Activated naive CD4-positive, alpha-beta T cell treated with anti-CD3 and anti-CD28 coated beads, Interleukin-2, amount 50 U/mL, for 24 hours (primary cell): ENCODE data around the gene SMARCB1.
A peak's percentile ranks its signal among the peaks of the same experiment; 100 is the strongest.

ENCODE experiments used
- H3K27ac Mint-ChIP-seq: one replicate; pipeline ENCODE4 v1.8.0; 2021; ENCODE audit warnings: mild to moderate bottlenecking, mixed read lengths
- H3K27me3 Mint-ChIP-seq: one replicate; pipeline ENCODE4 v1.8.0; 2021; ENCODE audit warnings: mixed read lengths
- H3K36me3 Mint-ChIP-seq: one replicate; pipeline ENCODE4 v1.8.0; 2021; ENCODE audit warnings: mixed read lengths
- H3K4me1 Mint-ChIP-seq: one replicate; pipeline ENCODE4 v1.8.0; 2021; ENCODE audit warnings: mixed read lengths
- H3K4me3 Mint-ChIP-seq: one replicate; pipeline ENCODE4 v1.8.0; 2021; ENCODE audit warnings: mild to moderate bottlenecking, mixed read lengths
- H3K9me3 Mint-ChIP-seq: one replicate; pipeline ENCODE4 v1.8.0; 2021; ENCODE audit warnings: mixed read lengths

SMARCB1 gene

GRCh38 chr22:23754220-23754919 is 32.4 kb upstream of the SMARCB1 start, which contains the start of gene VPREB3:
Gene VPREB3 (minus strand): TSS chr22:23754425. CDS start chr22:23754363, 62 bp downstream.
- Mint-ChIP-seq H3K36me3 (no peaks in the 10 kb centered on the region), H3K9me3 (no peaks in the 10 kb centered on the region), H3K27ac (no peak within 1 kb of the TSS), H3K4me1 (peaks cover 11% of the 10 kb centered on the region), H3K4me3 (no peak within 1 kb of the TSS), H3K27me3 (no peaks in the 10 kb centered on the region)

DNA sequence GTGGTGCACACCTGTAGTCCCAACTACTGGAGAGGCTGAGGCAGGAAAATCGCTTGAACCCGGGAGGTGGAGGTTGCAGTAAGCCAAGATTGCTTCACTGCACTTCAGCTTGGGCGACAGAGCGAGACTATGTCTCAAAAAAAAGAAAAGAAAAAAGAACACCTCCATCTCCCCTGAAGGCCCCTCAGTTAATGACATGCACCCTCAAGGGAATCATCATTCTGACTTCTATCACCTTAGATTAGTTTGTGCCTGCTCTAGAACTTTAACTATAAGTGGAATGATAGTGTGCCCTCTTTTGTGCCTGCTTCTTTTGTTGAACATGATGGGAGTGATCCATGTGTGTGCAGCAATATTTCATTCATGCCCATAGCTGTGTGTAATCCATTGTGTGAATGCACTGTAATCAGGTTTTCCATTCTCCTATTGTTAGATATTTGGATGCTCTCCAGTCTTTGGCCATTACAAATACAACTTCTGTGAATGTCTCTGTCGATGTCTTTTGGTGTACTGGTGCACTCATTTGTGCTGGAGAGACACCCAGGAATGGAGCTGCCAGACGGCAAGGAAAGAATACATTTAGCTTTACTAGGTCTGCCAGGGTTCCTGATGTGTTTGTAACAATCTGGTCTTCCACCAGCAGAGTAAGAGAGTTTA is 31.7 kb upstream of the SMARCB1 start:
- Mint-ChIP-seq H3K4me3 (no peak overlapping the region), H3K36me3 (no peaks in the 10 kb centered on the region), H3K27ac (no peak overlapping the region), H3K4me1 (peaks cover 6% of the 10 kb centered on the region), H3K27me3 (no peaks in the 10 kb centered on the region), H3K9me3 (no peaks in the 10 kb centered on the region)

DNA sequence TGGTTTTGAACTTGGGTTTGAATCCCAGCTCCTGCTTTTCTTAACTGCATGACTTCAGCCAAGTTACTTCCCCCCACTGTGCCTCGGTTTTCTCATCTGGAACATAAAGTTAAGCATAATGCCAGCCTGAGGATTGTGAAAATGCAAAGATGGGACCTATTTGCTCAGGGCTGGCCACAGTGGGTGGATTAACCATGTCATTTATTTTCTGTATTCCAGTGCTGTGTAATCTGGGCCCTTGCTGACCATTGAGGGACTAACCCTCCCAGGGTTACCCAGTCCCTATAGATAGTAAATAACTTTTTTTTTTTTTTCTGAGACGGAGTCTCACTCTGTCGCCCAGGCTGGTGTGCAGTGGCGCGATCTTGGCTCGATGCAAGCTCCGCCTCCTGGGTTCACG is 31.1 kb upstream of the SMARCB1 start:
- H3K4me1 Mint-ChIP-seq = peaks cover 2% of the 10 kb centered on the region
- H3K4me3 Mint-ChIP-seq = no peak overlapping the region
- no peaks in the 10 kb centered on the region for H3K27me3 Mint-ChIP-seq
- H3K36me3 Mint-ChIP-seq = no peaks in the 10 kb centered on the region
- no peaks in the 10 kb centered on the region for H3K9me3 Mint-ChIP-seq
- no peak overlapping the region for H3K27ac Mint-ChIP-seq

GRCh38 chr22:23756891-23757290 is 29.9 kb upstream of the SMARCB1 start:
- Mint-ChIP-seq H3K4me3 (no peak overlapping the region), H3K9me3 (no peaks in the 10 kb centered on the region), H3K27me3 (no peaks in the 10 kb centered on the region), H3K4me1 (peaks cover 3% of the 10 kb centered on the region), H3K36me3 (no peaks in the 10 kb centered on the region), H3K27ac (no peak overlapping the region)

DNA sequence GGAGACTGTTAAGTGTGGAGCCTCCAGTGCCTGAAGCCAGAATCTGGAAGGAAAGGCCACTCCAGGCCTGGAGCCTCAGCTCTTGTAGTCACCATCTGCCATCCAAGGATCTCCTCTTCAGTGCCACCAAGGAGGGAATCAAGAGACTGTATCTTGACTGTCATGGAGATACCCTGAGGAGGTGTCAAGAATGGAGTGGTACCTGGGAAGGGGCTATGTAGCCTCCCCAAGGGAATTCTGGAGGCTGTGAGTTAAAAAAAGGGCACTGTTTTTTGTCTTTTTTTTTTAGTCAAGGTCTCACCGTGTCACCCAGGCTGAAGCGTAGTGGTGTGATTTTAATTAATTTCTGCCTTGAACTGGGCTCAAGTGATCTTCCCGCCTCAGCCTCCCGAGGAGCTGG is 27.2 kb upstream of the SMARCB1 start:
- H3K4me1 Mint-ChIP-seq = peaks cover 21% of the 10 kb centered on the region
- no peak overlapping the region for H3K4me3 Mint-ChIP-seq
- no peak overlapping the region for H3K27ac Mint-ChIP-seq
- no peaks in the 10 kb centered on the region for H3K36me3 Mint-ChIP-seq
- no peaks in the 10 kb centered on the region for H3K27me3 Mint-ChIP-seq
- H3K9me3 Mint-ChIP-seq = no peaks in the 10 kb centered on the region

DNA sequence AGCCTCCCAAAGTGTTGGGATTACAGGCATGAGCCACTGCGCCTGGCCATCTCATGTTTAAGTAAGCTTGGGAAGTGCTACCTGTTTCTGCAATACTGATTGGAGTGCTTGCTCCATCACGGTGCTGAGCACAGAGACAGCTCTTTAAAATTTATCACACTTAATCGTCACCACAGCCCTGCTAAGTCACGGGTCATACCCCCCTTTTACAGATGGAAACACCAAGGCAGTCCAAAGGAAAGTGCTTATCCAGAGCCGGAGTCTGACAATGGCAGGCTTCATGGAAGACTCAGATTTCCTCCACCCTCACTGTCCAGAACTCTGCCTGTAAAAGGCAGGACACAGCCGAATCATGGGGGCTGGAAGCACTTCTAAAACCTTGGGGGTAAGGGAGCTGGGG is 26.7 kb upstream of the SMARCB1 start:
- Mint-ChIP-seq H3K27me3 (no peaks in the 10 kb centered on the region), H3K4me3 (no peak overlapping the region), H3K4me1 (peaks cover 26% of the 10 kb centered on the region), H3K27ac (peak overlapping the region; percentile 42), H3K9me3 (no peaks in the 10 kb centered on the region), H3K36me3 (no peaks in the 10 kb centered on the region)

DNA sequence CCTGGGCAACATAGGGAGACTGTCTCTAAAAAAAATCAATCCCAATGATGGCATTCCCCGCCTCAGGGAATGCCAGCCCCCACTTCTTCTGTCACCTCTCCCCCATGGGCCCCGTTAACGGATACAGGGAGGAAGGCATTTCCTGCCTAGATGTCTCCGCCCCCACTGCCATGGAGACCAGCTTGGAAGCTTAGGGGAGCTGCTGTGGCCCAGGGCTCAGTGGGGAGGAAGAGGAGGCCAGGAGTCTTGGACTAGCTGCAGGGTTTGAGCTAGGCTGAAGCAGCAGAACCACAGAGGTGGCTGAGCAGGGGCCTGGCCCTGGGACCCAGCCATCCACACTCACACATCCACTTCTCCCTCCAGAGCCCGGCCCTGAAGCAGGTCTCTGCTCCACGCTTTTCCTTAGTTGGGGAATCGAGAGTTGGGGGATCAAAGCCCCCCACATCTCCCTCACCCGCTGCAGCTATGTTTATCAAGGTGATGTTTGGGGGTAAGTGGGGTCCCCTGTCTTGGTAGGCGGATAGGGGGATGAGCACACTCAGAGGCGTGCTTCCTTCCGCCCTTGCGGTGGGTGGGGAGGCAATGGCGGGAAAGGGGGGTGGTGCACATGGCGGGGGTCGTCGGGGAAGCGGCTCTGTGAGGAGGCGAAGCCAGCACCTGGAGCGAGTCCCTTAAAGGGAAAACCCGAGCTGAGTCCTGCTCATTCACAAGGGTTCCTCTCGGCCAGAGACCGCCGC is 23.8 kb upstream of the SMARCB1 start, which contains the start of gene C22orf15:
Gene C22orf15, plus strand, starts transcription at position 149 of the 737 bp plus-strand sequence. Its CDS starts 317 bp downstream, at position 466.
- Mint-ChIP-seq H3K4me1 (peaks cover 42% of the 10 kb centered on the region), H3K4me3 (peak within 1 kb of the TSS; percentile 78), H3K9me3 (no peaks in the 10 kb centered on the region), H3K27me3 (no peaks in the 10 kb centered on the region), H3K36me3 (no peaks in the 10 kb centered on the region), H3K27ac (peak within 1 kb of the TSS; percentile 17)

- Mint-ChIP-seq H3K9me3 (no peaks in the 10 kb centered on the region), H3K4me3 (peak overlapping the region; percentile 78), H3K4me1 (peaks cover 42% of the 10 kb centered on the region), H3K27ac (no peak overlapping the region), H3K36me3 (no peaks in the 10 kb centered on the region), H3K27me3 (no peaks in the 10 kb centered on the region)
Observed at GRCh38 chr22:23763579-23763945, 23.2 kb upstream of the SMARCB1 start.

- H3K4me1 Mint-ChIP-seq = peaks cover 42% of the 10 kb centered on the region
- no peaks in the 10 kb centered on the region for H3K9me3 Mint-ChIP-seq
- H3K4me3 Mint-ChIP-seq = peak overlapping the region; percentile 78
- no peaks in the 10 kb centered on the region for H3K36me3 Mint-ChIP-seq
- no peak overlapping the region for H3K27ac Mint-ChIP-seq
- no peaks in the 10 kb centered on the region for H3K27me3 Mint-ChIP-seq
Observed at GRCh38 chr22:23763954-23764353, 22.8 kb upstream of the SMARCB1 start.

DNA sequence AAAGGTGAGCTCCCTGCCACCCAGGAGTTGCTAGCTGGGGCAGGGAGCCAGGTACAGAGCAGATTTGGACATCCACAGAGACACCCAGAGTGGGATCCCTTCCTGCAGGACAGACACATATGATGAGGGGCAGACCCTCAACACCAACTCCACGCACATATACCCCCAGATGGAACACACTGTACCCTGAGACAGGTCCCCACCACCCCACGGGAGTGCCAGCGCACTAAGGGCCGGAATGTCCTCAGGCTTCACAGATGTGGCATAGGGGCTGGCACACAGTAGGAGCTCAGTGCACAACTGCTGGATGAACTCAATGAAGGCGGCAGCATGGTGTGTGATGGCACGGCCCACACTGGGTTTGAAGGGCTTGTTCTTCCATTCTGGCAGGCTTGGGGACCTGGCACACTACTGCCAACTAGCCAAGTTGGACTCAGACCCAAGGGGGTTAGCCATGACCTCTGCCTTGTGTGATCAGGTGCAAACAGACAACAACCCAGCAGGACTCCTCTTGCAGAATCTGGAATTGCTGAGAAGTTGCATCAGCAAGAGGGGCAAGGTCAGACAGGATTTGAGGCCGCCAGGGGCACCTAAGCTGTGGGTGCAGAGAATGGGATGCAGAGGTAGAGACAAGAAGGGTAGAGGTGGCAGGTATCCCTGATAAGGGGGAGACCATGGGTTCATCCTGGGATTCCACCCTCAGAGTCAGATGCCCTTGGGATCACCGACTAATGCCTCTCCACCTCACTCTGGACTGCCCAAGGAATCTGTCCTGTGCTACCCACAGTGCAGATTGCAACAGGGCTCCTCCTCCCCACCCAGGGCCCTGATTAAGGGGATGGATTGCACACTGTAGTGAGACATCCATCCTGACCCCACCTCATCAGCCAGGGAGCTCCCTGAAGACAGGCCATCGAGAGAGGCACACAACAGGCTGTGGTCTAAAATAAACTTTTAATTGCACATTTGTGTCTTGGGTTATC is 21.6 kb upstream of the SMARCB1 start:
- Mint-ChIP-seq H3K27ac (peak overlapping the region; percentile 77), H3K4me3 (peak overlapping the region; percentile 59), H3K4me1 (peaks cover 44% of the 10 kb centered on the region), H3K27me3 (no peaks in the 10 kb centered on the region), H3K36me3 (no peaks in the 10 kb centered on the region), H3K9me3 (no peaks in the 10 kb centered on the region)

DNA sequence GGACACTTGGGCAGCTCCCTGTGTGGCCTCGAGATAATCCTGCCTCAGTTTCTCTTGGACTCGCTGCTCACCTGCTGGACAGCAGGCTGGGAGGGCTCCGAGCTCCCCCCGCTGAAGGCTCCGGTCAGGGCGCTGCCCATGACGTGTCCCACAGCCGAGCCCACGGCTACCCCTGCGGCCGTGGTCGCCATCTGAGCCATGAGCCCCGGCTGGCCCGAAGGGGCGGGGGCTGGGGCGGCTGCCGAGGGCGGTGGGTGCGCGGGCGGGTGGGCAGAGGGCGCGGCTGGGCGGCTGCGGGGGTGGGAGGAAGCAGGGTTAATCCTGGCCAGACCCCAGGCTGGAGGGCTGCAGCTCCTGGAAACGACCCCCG is 19.5 kb upstream of the SMARCB1 start:
- Mint-ChIP-seq H3K4me1 (peaks cover 50% of the 10 kb centered on the region), H3K27ac (no peak overlapping the region), H3K9me3 (no peaks in the 10 kb centered on the region), H3K27me3 (no peaks in the 10 kb centered on the region), H3K36me3 (no peaks in the 10 kb centered on the region), H3K4me3 (peak overlapping the region; percentile 72)

DNA sequence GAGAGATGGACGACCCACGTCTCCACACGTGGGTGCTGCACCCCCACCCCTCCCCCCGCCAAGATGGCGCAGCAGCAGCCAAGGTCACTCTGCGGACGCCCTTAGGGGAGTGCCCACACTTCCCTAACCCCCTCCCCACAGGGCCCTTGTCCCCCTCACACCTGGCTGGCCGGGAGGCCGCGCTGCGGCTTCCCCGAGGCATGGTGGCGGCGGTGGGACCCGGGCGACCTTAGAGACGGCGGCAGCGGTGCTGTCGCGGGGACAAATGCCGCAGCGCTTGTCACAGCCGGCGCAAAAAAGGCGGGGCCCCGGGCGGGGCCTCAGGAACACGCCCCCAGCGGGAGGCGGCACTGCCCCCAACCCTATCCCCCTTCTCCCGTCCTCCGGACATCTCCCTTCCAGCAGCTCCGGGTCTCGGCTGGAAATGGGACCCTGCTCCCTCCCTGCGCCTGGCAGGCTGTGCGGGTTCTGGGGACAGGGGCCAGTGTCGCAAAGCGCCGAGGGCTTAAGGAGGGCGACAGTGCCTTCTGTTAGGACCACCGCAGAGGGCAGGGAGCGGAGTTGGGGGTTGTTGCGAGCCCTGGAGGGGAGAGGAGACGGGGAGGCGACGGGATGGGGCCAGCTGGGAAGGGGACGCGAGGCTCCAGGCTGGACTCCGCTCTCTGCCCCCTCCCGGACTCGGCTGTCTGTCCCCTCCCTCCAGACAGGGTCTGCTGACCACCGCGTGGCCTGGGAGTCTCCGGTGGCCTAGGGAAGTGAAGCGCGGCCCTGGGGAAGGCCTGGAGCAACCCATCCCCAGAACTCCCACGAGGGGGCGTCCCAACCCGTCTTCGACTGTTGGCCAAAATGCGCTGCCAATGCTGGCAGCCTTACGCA is 18.9 kb upstream of the SMARCB1 start, which contains the start of gene CHCHD10:
Gene CHCHD10, minus strand, starts transcription at position 300 of the 876 bp plus-strand sequence. Its CDS starts 98 bp downstream, at position 202.
- peak within 1 kb of the TSS; percentile 79 for H3K27ac Mint-ChIP-seq
- no peaks in the 10 kb centered on the region for H3K36me3 Mint-ChIP-seq
- no peaks in the 10 kb centered on the region for H3K9me3 Mint-ChIP-seq
- no peaks in the 10 kb centered on the region for H3K27me3 Mint-ChIP-seq
- H3K4me1 Mint-ChIP-seq = peaks cover 45% of the 10 kb centered on the region
- H3K4me3 Mint-ChIP-seq = peak within 1 kb of the TSS; percentile 86

- H3K27ac Mint-ChIP-seq = no peak overlapping the region
- H3K9me3 Mint-ChIP-seq = no peaks in the 10 kb centered on the region
- no peaks in the 10 kb centered on the region for H3K27me3 Mint-ChIP-seq
- H3K4me1 Mint-ChIP-seq = peaks cover 40% of the 10 kb centered on the region
- H3K4me3 Mint-ChIP-seq = peak overlapping the region; percentile 42
- no peaks in the 10 kb centered on the region for H3K36me3 Mint-ChIP-seq
Observed at GRCh38 chr22:23769321-23769965, 17.3 kb upstream of the SMARCB1 start.

GRCh38 chr22:23772315-23772648 is 14.5 kb upstream of the SMARCB1 start:
- no peaks in the 10 kb centered on the region for H3K36me3 Mint-ChIP-seq
- H3K4me1 Mint-ChIP-seq = peaks cover 18% of the 10 kb centered on the region
- no peak overlapping the region for H3K27ac Mint-ChIP-seq
- peak overlapping the region; percentile 66 for H3K4me3 Mint-ChIP-seq
- no peaks in the 10 kb centered on the region for H3K9me3 Mint-ChIP-seq
- no peaks in the 10 kb centered on the region for H3K27me3 Mint-ChIP-seq
